ENCODE data around the gene ZC2HC1C.
"Not testable (repeated sequence)": the region's sequence is repeated elsewhere in the genome, so short reads cannot be mapped to it uniquely, and the experiment has no call there.

The ZC2HC1C gene

GRCh38 chr14:75059642-75060041 lies 9.8 kb upstream of the ZC2HC1C start:
- DNase-seq = no peak

GRCh38 chr14:75060420-75060819 lies 9.0 kb upstream of the ZC2HC1C start:
- no peak for DNase-seq

- no peak for DNase-seq
These were observed 6.4 kb upstream of the ZC2HC1C start for GRCh38 chr14:75063013-75063412.

- peak; percentile 86 to 89 for DNase-seq
These were observed 5.8 kb upstream of the ZC2HC1C start, which contains the start of gene ACYP1 for GRCh38 chr14:75063491-75064204. ACYP1 (minus strand) TSS chr14:75064024; CDS start chr14:75063553, 471 bp downstream.

GRCh38 chr14:75064205-75064567 lies 5.3 kb upstream of the ZC2HC1C start:
- DNase-seq = no peak

- no peak for DNase-seq
These were observed 2.8 kb upstream of the ZC2HC1C start for GRCh38 chr14:75066691-75067090.

- DNase-seq = no peak
These were observed 2.2 kb upstream of the ZC2HC1C start for GRCh38 chr14:75067212-75067611.

- DNase-seq = not testable (repeated sequence)
These were observed 1.7 kb upstream of the ZC2HC1C start for GRCh38 chr14:75067765-75068164.

- no peak for DNase-seq
These were observed 934 bp upstream of the ZC2HC1C start for GRCh38 chr14:75068294-75069120.

- no peak for DNase-seq
These were observed 337 bp downstream of the ZC2HC1C start for GRCh38 chr14:75069811-75070145.

- DNase-seq = no peak
These were observed 942 bp downstream of the ZC2HC1C start for GRCh38 chr14:75070383-75070782.

GRCh38 chr14:75077794-75078193 lies 8.4 kb downstream of the ZC2HC1C start:
- no peak for DNase-seq

GRCh38 chr14:75079521-75079920 lies 10.1 kb downstream of the ZC2HC1C start:
- no peak for DNase-seq

- DNase-seq = no peak
These were observed 12.3 kb downstream of the ZC2HC1C start for GRCh38 chr14:75081660-75082229.

- DNase-seq = no peak
These were observed 13.8 kb downstream of the ZC2HC1C start for GRCh38 chr14:75083271-75083670.

- no peak for DNase-seq
These were observed 15.1 kb downstream of the ZC2HC1C start for GRCh38 chr14:75084513-75084912.

- no peak for DNase-seq
These were observed 18.7 kb downstream of the ZC2HC1C start for GRCh38 chr14:75088153-75088552.

- DNase-seq = peak; percentile 21 to 23
These were observed 19.3 kb downstream of the ZC2HC1C start for GRCh38 chr14:75088566-75089373.

- DNase-seq = no peak
These were observed 20.9 kb downstream of the ZC2HC1C start for GRCh38 chr14:75090353-75090752.

GRCh38 chr14:75091251-75091650 lies 21.8 kb downstream of the ZC2HC1C start:
- no peak for DNase-seq

- DNase-seq = no peak
These were observed 23.3 kb downstream of the ZC2HC1C start for GRCh38 chr14:75092698-75093097.

- DNase-seq = no peak
These were observed 25.5 kb downstream of the ZC2HC1C start for GRCh38 chr14:75094896-75095295.

GRCh38 chr14:75095690-75096089 lies 26.2 kb downstream of the ZC2HC1C start:
- DNase-seq = no peak
